Body of pancreas (tissue), 4 donors: ENCODE results near the gene PSKH1. TPM values are rescaled to one million over a fixed set of nuclear protein-coding genes. Genes with fewer than 3 reads are reported as not detected.
"Not testable (repeated sequence)": the region's sequence is repeated elsewhere in the genome, so short reads cannot be mapped to it uniquely, and the experiment has no call there.

Experiments
- ATAC-seq: fragments of 150-250 bp; one replicate; pipeline ENCODE4 v1.9.1; 2016
- DNase-seq, 4 donors: peaks; one replicate each; pipeline ENCODE4 v3.0.0-alpha.2; 2019
- H3K27ac ChIP-seq, 4 donors: fragments of 200-600 bp; sonication (generic); 1 replicate in 3 of 4; 2 replicates in 1 of 4; pipeline versions ENCODE4 v1.5.1 to v1.6.1; 2016 to 2019; ENCODE audit warnings: mild to moderate bottlenecking in 1 of 4, mixed read lengths in 1 of 4, moderate library complexity in 1 of 4
- H3K27me3 ChIP-seq, 2 donors: fragments of 200-600 bp; sonication (generic); one replicate each; pipeline ENCODE4 v1.6.0; 2016; ENCODE audit warnings: mild to moderate bottlenecking in 1 of 2
- H3K36me3 ChIP-seq, 2 donors: fragments of 200-600 bp; sonication (generic); replicated peaks in 1 of 2; 2 replicates each; pipeline ENCODE4 v1.5.1; 2016; ENCODE audit warnings: low read depth in 2 of 2; ENCODE audit not compliant: insufficient read depth in 1 of 2
- H3K4me1 ChIP-seq: fragments of 200-600 bp; sonication (generic); one replicate; pipeline ENCODE4 v1.6.0; 2016
- H3K4me3 ChIP-seq, 2 donors: fragments of 200-600 bp; sonication (generic); 1 replicate in 1 of 2; 2 replicates in 1 of 2; pipeline ENCODE4 v1.5.1; 2016 to 2019
- H3K9me3 ChIP-seq, 3 donors: fragments of 200-600 bp; sonication (generic); 1 replicate in 2 of 3; 2 replicates in 1 of 3; pipeline ENCODE4 v1.5.1; 2016
- CTCF ChIP-seq, 7 experiments: fragments of 450-650 bp in 4 of 7; fragments of 200-600 bp in 3 of 7; sonication (generic) in 3 of 7; IDR thresholded peaks; one replicate each; pipeline ENCODE4 v1.5.1; 2016 to 2019; ENCODE audit warnings: antibody characterized with exemption in 7 of 7
- POLR2A ChIP-seq, 3 donors: fragments of 450-650 bp; IDR thresholded peaks; one replicate each; pipeline ENCODE4 v1.6.1; 2016; ENCODE audit warnings: antibody characterized with exemption in 3 of 3, mild to moderate bottlenecking in 2 of 3
- WGBS, 2 donors: methylation state at CpG; one replicate each; pipeline ENCODE4 v1.1.5; 2017; 5-methylcytosine and 5-hydroxymethylcytosine counted together
- intact Hi-C: fragments of 100-400 bp; cut with DNase I; formaldehyde crosslinking; loops from one replicate; pipeline ENCODE4 v1.15.1; 2023
- total RNA-seq, 2 donors: library from RNA; depleted of rRNA; stranded (reverse); fragments of >200 nt; gene quantifications; one replicate each; pipeline ENCODE4 v1.1.0, GENCODE V29; 2016

Gene PSKH1
- total RNA-seq, 2 donors from 2014 or later: 15.0 to 16.8 TPM

- intact Hi-C loops: no loop called here
- peak in 1 of 7 experiments; percentile 19 for TF ChIP-seq CTCF (IDR thresholded peaks at IDR 0.05)
- peak; percentile 35 to 82 (median 79) for TF ChIP-seq POLR2A (IDR thresholded peaks at IDR 0.05)
- H3K9me3 ChIP-seq: no peaks in the 10 kb centered on the region
- H3K27me3 ChIP-seq: no peaks in the 10 kb centered on the region
- DNase-seq (peak; percentile 98 to 99 (median 99)), ATAC-seq (peak; percentile 91)
- WGBS, 2 donors: 3% methylated on average over 43 to 55 of the region's 55 CpGs
- H3K27ac ChIP-seq: peak overlapping the region; percentile 81 to 97 (median 88)
- peak overlapping the region; percentile 72 to 87 for H3K4me3 ChIP-seq
- peaks cover 67% of the 10 kb centered on the region for H3K4me1 ChIP-seq
- no peaks in the 10 kb centered on the region for H3K36me3 ChIP-seq
These were observed 42.5 kb downstream of the PSKH1 start for GRCh38 chr16:67935402-67936123.

- Histone ChIP-seq H3K27me3 (no peaks in the 10 kb centered on the region), H3K36me3 (no peaks in the 10 kb centered on the region), H3K27ac (peak within 1 kb of the TSS; percentile 81 to 97 (median 88)), H3K4me3 (peak within 1 kb of the TSS; percentile 72 to 87), H3K9me3 (no peaks in the 10 kb centered on the region), H3K4me1 (peaks cover 60% of the 10 kb centered on the region)
- peak in 3 of 4 donors; percentile 60 to 62 (median 60) for DNase-seq
- 0 to 1% methylated on average over 14 to 54 of the region's 54 CpGs for WGBS, 2 donors
- TF ChIP-seq CTCF (IDR thresholded peaks at IDR 0.05) (no peak), POLR2A (IDR thresholded peaks at IDR 0.05) (peak in 2 of 3 donors; percentile 57 to 68)
- intact Hi-C loops: no loop called here
- ATAC-seq: peak; percentile 16
These were observed 43.2 kb downstream of the PSKH1 start, which contains the start of gene PSMB10 for GRCh38 chr16:67936124-67936879. PSMB10 (minus strand) TSS chr16:67936850; CDS start chr16:67936749, 101 bp downstream.

- Histone ChIP-seq H3K4me1 (peaks cover 53% of the 10 kb centered on the region), H3K36me3 (no peaks in the 10 kb centered on the region), H3K27me3 (no peaks in the 10 kb centered on the region), H3K4me3 (peak overlapping the region; percentile 72 to 87), H3K9me3 (no peaks in the 10 kb centered on the region), H3K27ac (peak overlapping the region; percentile 81 to 97 (median 88))
- intact Hi-C loops: no loop called here
- no peak for TF ChIP-seq CTCF (IDR thresholded peaks at IDR 0.05)
- TF ChIP-seq POLR2A (IDR thresholded peaks at IDR 0.05): no peak
- DNase-seq (peak in 2 of 4 donors; percentile 9 to 82), ATAC-seq (no peak)
- 48% methylated on average over 6 of the region's 6 CpGs for WGBS, 2 donors
These were observed 44.0 kb downstream of the PSKH1 start for GRCh38 chr16:67936880-67937605.

- intact Hi-C loops, H3K27ac ChIP-seq, H3K27me3 ChIP-seq, ATAC-seq, DNase-seq, H3K4me3 ChIP-seq, H3K36me3 ChIP-seq, H3K9me3 ChIP-seq: not testable (repeated sequence)
- 91 to 93% methylated on average over 5 of the region's 5 CpGs for WGBS, 2 donors
- peaks cover 46% of the 10 kb centered on the region for H3K4me1 ChIP-seq
These were observed 44.7 kb downstream of the PSKH1 start for GRCh38 chr16:67937713-67938112.
